Type B pancreatic cell (in vitro differentiated cells): ENCODE results near the gene PCBP4. TPM values are rescaled to one million over a fixed set of nuclear protein-coding genes. Genes with fewer than 3 reads are reported as not detected.
"Not testable (repeated sequence)": the region's sequence is repeated elsewhere in the genome, so short reads cannot be mapped to it uniquely, and the experiment has no call there.

ENCODE experiments used
- DNase-seq: peaks from one replicate; pipeline ENCODE4 v3.0.0; 2021; ENCODE audit warnings: mixed read lengths; ENCODE audit not compliant: unreplicated experiment; ENCODE audit errors: extremely low spot score
- H3K27ac Mint-ChIP-seq: 2 replicates; pipeline ENCODE4 v1.8.0; 2021; ENCODE audit warnings: mild to moderate bottlenecking, mixed read lengths
- H3K27me3 Mint-ChIP-seq: 2 replicates; pipeline ENCODE4 v1.8.0; 2021; ENCODE audit warnings: mixed read lengths
- H3K36me3 Mint-ChIP-seq: 2 replicates; pipeline ENCODE4 v1.8.0; 2021; ENCODE audit warnings: mixed read lengths
- H3K4me1 Mint-ChIP-seq: one replicate; pipeline ENCODE4 v1.8.0; 2021; ENCODE audit warnings: mixed read lengths; ENCODE audit not compliant: unreplicated experiment
- H3K4me3 Mint-ChIP-seq: 2 replicates; pipeline ENCODE4 v1.8.0; 2021; ENCODE audit warnings: mild to moderate bottlenecking, mixed read lengths
- H3K9me3 Mint-ChIP-seq: 2 replicates; pipeline ENCODE4 v1.8.0; 2021; ENCODE audit warnings: mixed read lengths
- total RNA-seq: library from RNA; stranded (reverse); gene quantifications from 2 replicates; pipeline ENCODE4 v1.2.1, GENCODE V29; 2021; ENCODE audit warnings: low replicate concordance
- TF ChIP-seq, protein P1 (sequence below): fragments of 200-600 bp; sonication (generic); conservative IDR thresholded peaks from 2 replicates; pipeline ENCODE4 v1.5.0; 2021; ENCODE audit warnings: antibody characterized with exemption, mild to moderate bottlenecking

PCBP4 gene
- total RNA-seq, 1 donor from 2014 or later = 91.9 TPM

DNA sequence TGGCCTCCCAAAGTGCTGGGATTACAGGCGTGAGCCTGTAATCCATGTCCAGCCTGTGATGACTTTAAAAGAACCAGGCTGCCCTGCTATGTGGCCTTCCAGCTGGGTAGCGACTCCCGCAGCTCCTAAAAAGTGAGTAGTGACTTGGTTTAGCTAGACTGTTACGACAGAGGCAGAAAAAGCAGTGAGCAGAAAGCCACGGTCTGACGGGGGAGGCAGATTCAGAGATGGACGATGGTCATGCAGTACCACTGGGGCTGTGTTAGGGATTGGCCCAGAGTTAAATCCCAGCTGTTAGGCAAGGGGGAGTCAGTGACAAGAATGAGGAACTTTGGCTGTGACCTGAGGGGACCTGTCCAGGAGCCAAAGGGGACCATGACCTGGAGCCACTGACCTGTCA, 31.5 kb upstream of the PCBP4 start:
- Mint-ChIP-seq H3K4me3 (no peak overlapping the region), H3K27ac (no peak overlapping the region), H3K4me1 (peaks cover 18% of the 10 kb centered on the region), H3K27me3 (peaks cover 14% of the 10 kb centered on the region), H3K9me3 (no peaks in the 10 kb centered on the region), H3K36me3 (peaks cover 18% of the 10 kb centered on the region)
- TF ChIP-seq, protein P1, sequence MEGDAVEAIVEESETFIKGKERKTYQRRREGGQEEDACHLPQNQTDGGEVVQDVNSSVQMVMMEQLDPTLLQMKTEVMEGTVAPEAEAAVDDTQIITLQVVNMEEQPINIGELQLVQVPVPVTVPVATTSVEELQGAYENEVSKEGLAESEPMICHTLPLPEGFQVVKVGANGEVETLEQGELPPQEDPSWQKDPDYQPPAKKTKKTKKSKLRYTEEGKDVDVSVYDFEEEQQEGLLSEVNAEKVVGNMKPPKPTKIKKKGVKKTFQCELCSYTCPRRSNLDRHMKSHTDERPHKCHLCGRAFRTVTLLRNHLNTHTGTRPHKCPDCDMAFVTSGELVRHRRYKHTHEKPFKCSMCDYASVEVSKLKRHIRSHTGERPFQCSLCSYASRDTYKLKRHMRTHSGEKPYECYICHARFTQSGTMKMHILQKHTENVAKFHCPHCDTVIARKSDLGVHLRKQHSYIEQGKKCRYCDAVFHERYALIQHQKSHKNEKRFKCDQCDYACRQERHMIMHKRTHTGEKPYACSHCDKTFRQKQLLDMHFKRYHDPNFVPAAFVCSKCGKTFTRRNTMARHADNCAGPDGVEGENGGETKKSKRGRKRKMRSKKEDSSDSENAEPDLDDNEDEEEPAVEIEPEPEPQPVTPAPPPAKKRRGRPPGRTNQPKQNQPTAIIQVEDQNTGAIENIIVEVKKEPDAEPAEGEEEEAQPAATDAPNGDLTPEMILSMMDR = no peak
- DNase-seq = no peak

DNA sequence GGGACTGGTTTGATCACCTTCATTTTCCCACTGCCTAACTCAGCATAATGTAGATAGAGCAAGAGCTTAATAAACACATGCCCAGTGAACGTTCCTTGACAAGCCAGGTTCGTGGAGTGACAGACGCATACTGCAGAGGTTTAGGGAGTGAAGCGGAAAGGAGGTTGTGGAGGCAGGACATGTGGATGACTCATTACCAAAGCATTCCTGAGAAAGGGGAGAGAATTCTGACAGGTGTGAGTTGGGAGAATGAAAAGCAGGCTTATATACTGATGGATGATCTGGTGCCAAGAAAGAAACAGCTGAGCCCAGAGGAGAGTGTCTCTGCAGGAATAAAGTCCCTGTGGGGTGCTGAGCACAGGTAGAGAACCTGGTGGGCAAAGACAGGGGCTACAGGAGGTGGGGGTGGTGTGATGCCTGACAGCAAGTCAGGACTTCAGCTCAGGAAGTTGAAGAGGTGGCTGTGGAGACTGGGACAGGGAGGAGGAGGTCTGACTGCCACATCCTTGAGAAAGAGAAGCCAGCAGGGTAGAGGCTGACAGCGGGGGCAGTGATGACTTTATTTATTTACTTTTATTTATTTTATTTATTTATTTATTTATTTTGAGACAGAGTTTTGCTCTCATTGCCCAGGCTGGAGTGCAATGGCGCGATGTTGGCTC, 30.8 kb upstream of the PCBP4 start:
- peak overlapping the region; percentile 19 for H3K4me3 Mint-ChIP-seq
- TF ChIP-seq, protein P1 = no peak
- peaks cover 18% of the 10 kb centered on the region for H3K36me3 Mint-ChIP-seq
- H3K27me3 Mint-ChIP-seq = peaks cover 14% of the 10 kb centered on the region
- DNase-seq = no peak
- H3K27ac Mint-ChIP-seq = peak overlapping the region; percentile 79
- H3K9me3 Mint-ChIP-seq = no peaks in the 10 kb centered on the region
- peaks cover 18% of the 10 kb centered on the region for H3K4me1 Mint-ChIP-seq

DNA sequence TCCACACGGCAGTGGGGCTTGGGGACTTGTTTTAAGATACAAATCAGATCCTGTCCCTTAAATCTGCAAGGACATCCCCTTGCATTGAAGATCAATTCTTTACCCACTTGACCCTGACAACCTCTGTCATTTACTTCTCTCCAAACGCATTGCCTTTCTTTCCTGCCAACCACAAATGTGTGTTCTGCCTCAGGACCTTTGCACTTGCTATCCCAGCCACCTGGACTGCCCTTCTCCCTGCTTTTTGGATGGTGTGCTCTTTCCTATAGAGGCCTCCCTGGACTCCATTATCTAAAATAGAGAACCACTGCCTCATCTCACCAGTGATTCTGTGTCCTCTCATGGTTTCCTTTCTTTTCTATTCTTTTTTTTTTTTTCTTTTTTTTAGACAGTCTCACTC, 29.9 kb upstream of the PCBP4 start:
- Mint-ChIP-seq H3K4me1 (peaks cover 22% of the 10 kb centered on the region), H3K27ac (no peak overlapping the region), H3K4me3 (no peak overlapping the region), H3K9me3 (no peaks in the 10 kb centered on the region), H3K36me3 (peaks cover 18% of the 10 kb centered on the region), H3K27me3 (peaks cover 14% of the 10 kb centered on the region)
- no peak for DNase-seq
- TF ChIP-seq, protein P1 = no peak

DNA sequence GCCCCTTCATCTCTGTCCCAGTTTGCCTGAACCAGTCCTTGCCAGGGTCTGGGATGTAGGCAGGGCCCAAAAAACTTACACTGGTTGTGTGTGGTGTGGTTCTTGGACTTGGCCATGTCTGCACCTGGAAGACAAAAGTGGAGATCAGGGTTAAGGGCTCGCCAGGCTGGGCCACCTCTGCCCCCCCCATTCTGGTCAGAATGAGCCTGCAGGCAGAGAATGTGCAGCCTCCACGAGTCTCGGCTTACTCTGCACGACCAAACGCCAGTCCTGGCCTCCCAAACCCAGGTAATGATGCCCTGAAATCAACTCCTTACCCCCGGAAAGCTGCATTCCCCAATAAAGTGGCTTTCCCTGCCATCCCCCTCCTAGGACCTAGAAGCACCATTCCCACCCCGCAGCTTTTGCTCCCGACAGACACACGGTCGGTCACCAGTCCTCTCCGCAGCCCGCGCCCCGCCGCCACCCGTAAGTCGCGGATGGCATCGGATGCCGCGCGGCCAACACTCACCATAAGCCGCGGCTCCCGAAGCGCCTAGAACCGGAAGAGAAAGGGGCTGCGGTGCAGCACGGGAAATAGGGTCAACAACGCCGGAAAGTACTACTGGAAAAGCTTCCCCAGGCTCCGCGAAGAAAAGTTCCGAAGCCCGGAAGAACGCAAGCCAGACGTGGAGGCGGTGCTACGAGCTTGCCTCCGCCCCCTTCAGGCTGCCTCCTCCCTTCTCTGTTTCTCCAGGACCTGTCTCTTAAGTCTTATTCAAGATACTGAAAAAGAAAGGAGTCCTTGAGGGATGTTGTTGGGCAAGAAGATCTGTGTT, 28.3 kb upstream of the PCBP4 start, which contains the start of gene RPL29:
Gene RPL29, minus strand, starts transcription at position 550 of the 818 bp plus-strand sequence. Its CDS starts 434 bp downstream, at position 116.
- peaks cover 22% of the 10 kb centered on the region for H3K4me1 Mint-ChIP-seq
- H3K36me3 Mint-ChIP-seq = peaks cover 21% of the 10 kb centered on the region
- H3K27ac Mint-ChIP-seq = peak within 1 kb of the TSS; percentile 100
- H3K9me3 Mint-ChIP-seq = no peaks in the 10 kb centered on the region
- peak within 1 kb of the TSS; percentile 100 for H3K4me3 Mint-ChIP-seq
- TF ChIP-seq, protein P1 = no peak
- H3K27me3 Mint-ChIP-seq = peaks cover 14% of the 10 kb centered on the region
- peak; percentile 89 for DNase-seq

DNA sequence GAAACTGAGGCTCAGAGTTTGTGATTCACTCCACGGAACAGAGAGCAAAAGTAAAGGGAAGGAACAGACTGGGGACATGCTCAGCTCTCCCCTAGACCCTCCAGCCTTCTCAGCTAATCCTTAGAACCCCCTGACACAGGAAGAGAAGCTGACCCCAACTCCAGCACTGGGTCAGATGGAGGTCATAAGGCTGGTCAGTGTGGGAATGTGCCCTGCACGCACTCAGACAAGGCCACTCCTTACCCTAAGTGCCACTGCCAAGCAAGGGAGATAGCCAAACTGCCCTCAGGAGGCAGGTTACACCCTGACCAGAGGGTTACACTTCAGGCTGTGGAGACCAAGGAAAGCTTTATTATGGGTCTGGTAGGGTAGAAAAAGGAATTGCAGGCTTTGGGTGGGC, 27.3 kb upstream of the PCBP4 start:
- H3K9me3 Mint-ChIP-seq = no peaks in the 10 kb centered on the region
- peak overlapping the region; percentile 100 for H3K27ac Mint-ChIP-seq

DNA sequence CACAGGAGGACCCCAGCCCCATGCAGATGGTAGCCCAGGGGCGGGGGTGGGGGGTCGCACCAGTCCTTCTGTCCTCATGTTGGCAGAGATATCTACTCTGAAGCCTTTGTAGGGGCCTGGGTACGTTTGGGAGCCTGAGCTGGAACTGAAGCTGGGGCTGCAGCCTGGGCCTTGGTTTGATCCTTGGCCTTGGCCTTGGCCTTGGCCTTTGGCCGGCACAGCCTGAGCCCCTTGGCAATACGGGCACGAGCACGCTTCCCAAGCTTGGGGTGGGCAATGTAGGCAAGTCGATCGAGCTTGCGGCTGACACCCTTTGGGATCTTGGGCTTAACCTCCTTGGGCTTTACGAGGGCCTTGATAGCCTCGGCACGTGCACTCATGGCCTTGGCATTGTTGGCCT, 26.4 kb upstream of the PCBP4 start:
- Mint-ChIP-seq H3K36me3 (peaks cover 21% of the 10 kb centered on the region), H3K4me3 (peak overlapping the region; percentile 100), H3K4me1 (peaks cover 22% of the 10 kb centered on the region), H3K27me3 (peaks cover 11% of the 10 kb centered on the region)
- H3K9me3 Mint-ChIP-seq, DNase-seq, H3K27ac Mint-ChIP-seq: not testable (repeated sequence)

More for the DNA sequence above, 27.3 kb upstream of the PCBP4 start:
- Mint-ChIP-seq H3K27me3 (peaks cover 14% of the 10 kb centered on the region), H3K36me3 (peaks cover 21% of the 10 kb centered on the region), H3K4me3 (peak overlapping the region; percentile 100), H3K4me1 (peaks cover 22% of the 10 kb centered on the region)
- no peak for DNase-seq
- TF ChIP-seq, protein P1 = no peak
